Measurements from ENCODE around the gene ANKRD6. TPM values are rescaled to one million over a fixed set of nuclear protein-coding genes. Genes with fewer than 3 reads are reported as not detected.

The ANKRD6 gene
- total RNA-seq, 1 donor from 2014 or later: 4.9 TPM

DNA sequence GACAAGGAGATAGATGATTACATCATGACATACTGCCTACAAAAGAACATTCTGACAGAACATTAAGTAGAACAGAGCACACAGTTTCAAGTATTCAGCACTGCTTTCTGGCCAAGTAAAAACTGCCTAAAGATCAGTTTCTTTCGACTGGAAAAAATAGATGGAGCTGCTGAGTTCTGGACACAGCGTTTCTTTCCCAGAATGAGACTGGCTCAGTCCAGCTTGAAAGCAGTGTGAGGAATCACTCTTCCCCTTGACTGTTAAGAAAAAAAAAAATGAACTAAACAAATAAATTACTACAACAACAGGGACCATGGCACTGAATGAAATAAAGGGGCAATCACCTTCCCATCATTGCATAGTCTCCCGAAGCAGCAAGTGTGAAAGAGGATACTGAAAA, 210.0 kb downstream of the ANKRD6 start:
- DNase-seq (ENCODE audit: low read depth in 2 of 2): no peak

- DNase-seq (ENCODE audit: low read depth in 2 of 2): no peak
Observed at GRCh38 chr6:89643406-89643805, 210.5 kb downstream of the ANKRD6 start.

GRCh38 chr6:89644864-89645263, 211.9 kb downstream of the ANKRD6 start:
- no peak for DNase-seq (ENCODE audit: low read depth in 2 of 2)

GRCh38 chr6:89649682-89650081, 216.7 kb downstream of the ANKRD6 start:
- no peak for DNase-seq (ENCODE audit: low read depth in 2 of 2)

- no peak for DNase-seq (ENCODE audit: low read depth in 2 of 2)
Observed at GRCh38 chr6:89650579-89650978, 217.6 kb downstream of the ANKRD6 start.

DNA sequence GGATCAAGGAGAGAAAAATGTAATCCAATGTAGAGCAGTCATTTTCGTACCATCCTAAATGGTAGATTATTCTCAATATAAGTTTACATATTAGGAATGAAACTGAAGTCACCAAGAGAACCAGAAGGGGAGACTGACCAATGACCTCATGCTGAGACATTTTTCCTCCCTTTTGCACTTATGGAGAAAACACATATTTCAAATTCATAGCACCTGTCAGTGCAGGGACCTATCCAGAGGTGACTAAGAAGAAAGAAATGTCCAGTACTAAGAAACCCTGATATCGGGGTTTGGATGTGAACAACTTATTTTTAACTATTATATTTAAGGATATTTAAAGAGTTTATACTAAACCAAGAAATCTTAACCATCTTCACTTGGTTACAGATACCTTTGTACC, 222.2 kb downstream of the ANKRD6 start:
- DNase-seq (ENCODE audit: low read depth in 2 of 2): no peak

DNA sequence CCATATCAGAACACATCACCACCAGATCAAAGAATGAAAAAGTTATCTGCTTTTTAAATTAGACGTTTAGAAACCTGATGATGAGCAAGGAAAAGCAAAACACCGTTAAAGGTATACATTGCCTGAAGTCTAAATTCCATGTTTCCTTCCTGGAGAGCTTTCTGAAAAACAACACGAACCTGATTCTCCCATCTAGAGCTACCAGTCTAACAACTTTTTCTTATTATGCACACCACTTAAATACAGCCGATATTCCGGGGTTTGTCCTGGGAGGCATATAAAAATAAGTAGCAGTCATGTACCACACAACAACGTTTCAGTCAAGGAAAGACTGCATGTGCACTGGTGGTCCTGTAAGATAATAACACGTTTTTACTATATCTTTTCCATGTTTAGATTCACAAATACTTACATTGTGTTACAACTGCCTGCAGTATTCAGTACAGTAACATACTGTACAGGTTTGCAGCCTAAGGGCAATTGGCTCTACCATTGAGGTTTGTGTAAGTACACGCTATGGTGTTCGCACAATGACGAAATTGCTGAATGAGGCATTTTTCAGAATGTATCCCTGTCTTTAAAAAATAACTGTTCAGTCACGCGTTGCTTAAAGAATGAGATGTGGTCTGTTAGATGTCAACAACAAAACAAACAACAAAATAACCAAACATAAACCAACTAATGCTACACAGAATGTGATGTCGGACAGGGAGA, 224.7 kb downstream of the ANKRD6 start:
- no peak for DNase-seq (ENCODE audit: low read depth in 2 of 2)

GRCh38 chr6:89660981-89661380, 228.0 kb downstream of the ANKRD6 start:
- DNase-seq (ENCODE audit: low read depth in 2 of 2): no peak

DNA sequence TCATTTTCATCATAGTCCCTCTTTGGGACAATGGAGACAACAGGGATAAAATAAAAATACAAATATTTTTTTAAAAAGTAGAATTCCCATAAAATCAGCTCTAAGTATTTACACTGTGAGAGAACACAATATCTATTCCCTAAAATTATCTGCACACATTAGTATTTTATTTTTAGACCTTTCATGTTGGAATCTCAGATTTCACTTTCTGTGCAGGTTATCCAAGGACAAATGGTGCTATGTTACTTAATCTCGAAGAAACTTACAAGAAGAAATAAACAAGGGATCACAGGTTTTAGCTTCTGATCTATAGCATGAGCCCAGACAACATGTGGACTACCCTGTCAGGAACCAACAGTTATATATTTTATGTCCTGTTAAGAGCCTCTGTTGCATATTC, 228.6 kb downstream of the ANKRD6 start:
- no peak for DNase-seq (ENCODE audit: low read depth in 2 of 2)

DNA sequence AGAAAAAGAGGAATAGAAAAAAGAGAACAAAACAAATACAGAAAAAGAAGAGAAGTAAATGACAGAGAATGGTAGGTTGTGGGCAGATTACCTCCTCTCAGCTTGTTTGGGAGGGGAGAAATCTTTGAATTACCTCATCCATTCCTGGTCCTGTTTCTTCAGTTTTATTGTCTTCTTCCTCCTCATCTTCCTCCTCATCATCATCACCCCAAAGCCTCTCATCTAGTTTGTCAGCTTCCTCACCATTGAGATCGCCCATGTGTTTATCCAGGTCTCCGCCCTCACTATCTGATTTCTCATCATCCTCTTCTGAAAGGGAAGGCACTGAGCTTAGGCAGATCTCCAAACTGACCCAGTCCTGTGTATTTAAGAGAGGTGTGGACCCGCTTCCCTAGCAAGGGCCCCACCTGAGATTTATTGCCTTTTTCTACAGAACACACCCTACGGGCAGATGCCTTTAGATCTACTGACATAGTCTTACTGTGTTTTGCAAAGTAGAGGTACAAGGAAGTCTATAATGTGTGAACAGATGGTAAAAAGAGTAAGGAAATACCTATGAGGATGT, 229.8 kb downstream of the ANKRD6 start:
- no peak for DNase-seq (ENCODE audit: low read depth in 2 of 2)

DNA sequence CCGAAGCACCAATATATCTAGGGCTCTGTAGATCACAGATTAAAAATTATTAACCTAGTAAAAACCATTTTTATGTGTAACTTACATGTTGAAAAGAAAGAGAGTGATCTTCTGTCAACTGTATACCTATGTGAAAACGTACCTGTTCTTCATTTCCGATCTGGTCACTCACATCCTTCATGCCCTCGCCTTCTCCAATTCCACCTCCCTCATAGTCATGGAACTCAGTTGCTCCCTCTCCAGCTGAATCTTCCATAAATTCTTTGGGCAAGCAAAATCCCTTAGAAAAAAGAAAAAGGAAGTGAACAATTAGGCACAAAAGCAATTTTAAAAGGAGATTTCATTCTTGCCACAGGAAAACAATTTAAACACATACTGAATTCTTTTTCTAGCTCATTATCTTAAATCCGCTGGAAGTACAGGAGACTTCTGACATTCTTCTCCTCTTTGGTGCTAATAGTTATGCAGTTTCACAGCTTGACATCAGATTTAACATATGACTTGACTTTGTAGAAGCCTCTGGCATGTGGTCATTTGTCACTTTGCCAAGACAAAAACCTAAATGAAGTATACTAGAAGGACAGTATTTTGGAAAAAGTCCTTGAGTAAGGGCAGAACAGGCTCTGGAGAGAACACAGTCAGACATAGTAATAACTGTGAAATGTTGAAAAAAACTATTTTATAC, 235.1 kb downstream of the ANKRD6 start:
- no peak for DNase-seq (ENCODE audit: low read depth in 2 of 2)

DNA sequence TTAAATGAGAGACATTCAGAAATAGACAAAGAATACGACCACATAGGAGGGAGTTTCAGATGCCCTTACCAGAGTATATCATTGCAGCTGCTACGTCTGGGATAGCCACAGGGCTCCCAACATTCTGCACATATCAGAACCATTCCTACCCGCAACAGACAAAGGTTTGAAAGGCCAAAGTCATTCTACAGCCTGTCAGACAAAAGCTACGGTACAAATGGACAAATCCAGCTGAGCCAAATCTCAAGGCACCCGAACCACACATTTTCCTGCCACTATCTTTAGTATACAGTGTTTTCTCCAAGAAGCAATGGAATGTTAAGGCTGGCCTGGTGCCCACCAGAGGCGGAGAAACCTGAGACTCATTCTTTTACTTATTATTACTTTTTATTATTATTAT, 236.1 kb downstream of the ANKRD6 start:
- no peak for DNase-seq (ENCODE audit: low read depth in 2 of 2)

GRCh38 chr6:89670935-89671565, 238.1 kb downstream of the ANKRD6 start:
- no peak for DNase-seq (ENCODE audit: low read depth in 2 of 2)

DNA sequence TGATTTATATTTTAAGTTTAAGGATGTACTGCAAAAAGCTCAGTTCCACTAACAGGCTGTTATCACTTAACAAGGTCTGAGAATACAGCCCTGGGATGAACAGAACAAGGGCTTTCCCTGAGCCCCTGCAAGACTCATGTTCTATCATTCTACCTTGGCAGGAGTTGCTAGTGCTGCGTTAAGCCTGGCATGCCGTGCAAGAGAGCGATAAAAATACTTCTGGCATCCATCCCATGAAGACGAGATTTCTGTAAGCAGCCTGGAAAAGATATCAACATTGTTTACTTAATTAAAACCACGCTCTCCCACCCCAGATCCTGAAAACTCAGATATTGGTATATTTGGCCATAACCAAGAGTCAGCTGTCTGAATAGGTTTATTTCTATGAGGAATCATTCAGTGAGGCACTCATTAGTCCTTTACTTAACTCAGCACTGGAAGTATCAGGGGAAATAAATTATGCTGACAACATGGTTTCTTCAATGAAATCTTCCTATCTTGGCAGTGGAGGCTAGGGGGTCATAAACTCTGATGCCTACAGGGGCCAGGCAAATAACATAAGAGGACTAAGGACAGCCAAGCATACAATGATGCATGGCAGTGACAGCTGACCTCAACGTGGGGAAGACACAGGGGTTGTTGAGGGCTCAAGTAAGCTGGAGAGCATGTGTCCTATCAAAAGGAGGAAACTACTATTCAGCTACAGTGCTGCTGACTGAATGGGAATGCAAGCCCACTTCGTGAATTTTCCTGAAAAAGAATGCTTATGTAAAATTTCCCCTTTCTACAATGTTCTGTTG, 243.2 kb downstream of the ANKRD6 start:
- no peak for DNase-seq (ENCODE audit: low read depth in 2 of 2)

GRCh38 chr6:89678531-89678930, 245.6 kb downstream of the ANKRD6 start:
- DNase-seq (ENCODE audit: low read depth in 2 of 2): no peak

GRCh38 chr6:89679215-89680120, 246.5 kb downstream of the ANKRD6 start:
- DNase-seq (ENCODE audit: low read depth in 2 of 2): no peak

DNA sequence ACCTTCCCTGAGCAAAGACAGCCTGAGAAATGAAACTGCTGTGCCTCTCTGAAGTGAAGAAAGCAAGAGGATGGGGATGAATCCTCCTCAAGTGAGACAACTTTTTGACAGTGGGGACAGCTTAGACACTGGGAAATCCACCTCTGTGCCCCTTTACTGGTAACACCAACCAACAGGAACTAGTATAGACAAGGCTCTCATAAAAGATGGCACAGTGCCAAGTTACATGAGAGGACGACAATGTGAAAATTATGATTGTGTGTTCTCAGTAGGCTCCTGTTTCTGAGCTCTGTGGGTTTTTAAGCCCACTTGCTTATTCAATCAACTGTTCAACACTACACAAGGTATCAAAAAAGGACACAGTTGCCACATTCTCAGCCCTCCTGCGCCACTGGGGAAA, 247.2 kb downstream of the ANKRD6 start:
- DNase-seq (ENCODE audit: low read depth in 2 of 2): peak; percentile 18 to 57

DNA sequence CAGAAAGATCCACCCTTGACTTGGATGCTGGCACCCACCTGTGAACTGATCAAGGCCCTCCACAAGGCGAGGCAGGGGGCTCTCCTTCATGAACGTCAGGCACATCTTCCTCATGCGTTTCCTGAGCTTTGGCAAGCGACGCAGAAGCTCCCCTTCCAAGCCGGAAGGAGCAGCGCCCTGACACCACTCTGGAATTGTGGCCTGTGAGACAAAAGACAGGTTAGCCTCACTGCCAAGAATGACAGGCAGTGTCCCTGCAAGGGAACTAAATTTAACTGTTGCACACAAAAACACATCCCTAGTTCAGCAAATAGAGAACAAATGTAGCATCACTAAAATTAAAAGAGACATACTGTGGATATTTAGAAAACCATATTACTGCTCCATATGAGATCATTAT, 247.6 kb downstream of the ANKRD6 start:
- DNase-seq (ENCODE audit: low read depth in 2 of 2): no peak

DNA sequence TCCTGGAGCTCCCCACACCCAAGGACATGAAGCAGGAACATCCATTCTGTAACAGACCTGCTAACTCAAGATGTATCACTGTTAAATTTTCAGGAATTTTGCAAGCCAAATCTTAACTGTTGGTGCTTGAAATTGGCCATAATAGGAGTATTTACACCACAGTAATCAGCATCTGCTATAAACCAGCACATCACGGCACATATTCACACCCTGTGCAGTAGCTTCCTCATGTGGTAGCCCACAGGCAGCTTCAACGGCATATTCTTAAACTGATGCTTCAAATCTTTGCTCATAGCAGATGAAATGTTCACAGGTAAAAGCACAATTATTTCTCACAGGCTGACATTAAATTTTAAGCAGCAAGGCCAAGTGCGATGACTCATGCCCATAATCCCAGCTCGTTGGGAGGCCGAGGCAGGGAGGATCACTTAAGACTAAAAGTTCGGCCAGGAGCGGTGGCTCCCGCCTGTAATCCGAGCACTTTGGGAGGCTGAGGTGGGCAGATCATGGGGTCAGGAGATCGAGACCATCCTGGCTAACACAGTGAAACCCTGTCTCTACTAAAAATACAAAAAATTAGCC, 249.1 kb downstream of the ANKRD6 start:
- DNase-seq (ENCODE audit: low read depth in 2 of 2): no peak

- no peak for DNase-seq (ENCODE audit: low read depth in 2 of 2)
Observed at GRCh38 chr6:89682991-89683390, 250.0 kb downstream of the ANKRD6 start.
